Hypothalamus (tissue), 51 donors: ENCODE results near the gene GRK5.

ENCODE experiments used
- DNase-seq, 51 donors: peaks; one replicate each; lab custom pipeline; 2025; lab: John Stamatoyannopoulos, UW

Gene GRK5

GRCh38 chr10:119370972-119371703, 163.8 kb downstream of the GRK5 start:
- DNase-seq, result no peak

- no peak for DNase-seq
Measured at GRCh38 chr10:119371704-119372663, 164.6 kb downstream of the GRK5 start.

GRCh38 chr10:119373294-119374102, 166.1 kb downstream of the GRK5 start:
- DNase-seq, result no peak

- DNase-seq, result no peak
Measured at GRCh38 chr10:119374236-119374635, 166.9 kb downstream of the GRK5 start.

GRCh38 chr10:119375574-119376272, 168.4 kb downstream of the GRK5 start:
- no peak for DNase-seq

GRCh38 chr10:119377451-119377957, 170.1 kb downstream of the GRK5 start:
- DNase-seq, result no peak

GRCh38 chr10:119377958-119378736, 170.8 kb downstream of the GRK5 start:
- peak in 20 of 51 donors; percentile 10 to 64 (median 38) for DNase-seq

GRCh38 chr10:119378737-119379067, 171.3 kb downstream of the GRK5 start:
- peak in 43 of 51 donors; percentile 2 to 92 (median 68) for DNase-seq

- no peak for DNase-seq
Measured at GRCh38 chr10:119379466-119380071, 172.2 kb downstream of the GRK5 start.

GRCh38 chr10:119383174-119383856, 175.9 kb downstream of the GRK5 start:
- no peak for DNase-seq

GRCh38 chr10:119384127-119384526, 176.8 kb downstream of the GRK5 start:
- DNase-seq, result no peak

GRCh38 chr10:119386666-119387065, 179.3 kb downstream of the GRK5 start:
- DNase-seq, result no peak

- DNase-seq, result no peak
Measured at GRCh38 chr10:119388849-119389345, 181.5 kb downstream of the GRK5 start.

GRCh38 chr10:119391440-119392251, 184.3 kb downstream of the GRK5 start:
- no peak for DNase-seq

GRCh38 chr10:119393019-119393418, 185.6 kb downstream of the GRK5 start:
- DNase-seq, result no peak

- no peak for DNase-seq
Measured at GRCh38 chr10:119393421-119393820, 186.1 kb downstream of the GRK5 start.

- no peak for DNase-seq
Measured at GRCh38 chr10:119393845-119394244, 186.5 kb downstream of the GRK5 start.
